CD4-positive, alpha-beta T cell treated with Interleukin-17A for 1 hour (primary cell): ENCODE measurements around the gene SLC6A13.

Experiments used
- DNase-seq: peaks from one replicate; pipeline ENCODE4 v3.0.0-alpha.2; 2020

The SLC6A13 gene

DNA sequence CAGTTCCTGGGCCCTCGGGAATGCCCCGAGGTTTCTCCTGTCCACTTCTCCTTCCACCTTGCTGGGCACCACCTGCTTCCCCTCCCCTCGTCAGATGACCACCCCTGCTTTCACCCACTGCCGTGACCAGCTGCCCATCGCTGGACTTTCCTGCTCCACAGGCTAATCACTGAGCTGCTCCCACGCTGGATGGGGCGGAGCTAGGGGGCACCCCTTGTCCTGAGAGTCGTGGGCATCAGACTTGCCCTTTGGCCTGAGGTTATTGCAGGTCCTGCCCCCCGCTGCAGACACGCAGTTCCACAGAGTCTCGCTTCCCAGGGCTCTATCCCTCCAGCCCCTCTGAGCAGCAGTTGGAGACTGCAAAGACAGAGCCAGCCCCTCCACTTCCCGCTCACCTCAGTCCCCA lies 49.1 kb downstream of the SLC6A13 start:
- no peak for DNase-seq

DNA sequence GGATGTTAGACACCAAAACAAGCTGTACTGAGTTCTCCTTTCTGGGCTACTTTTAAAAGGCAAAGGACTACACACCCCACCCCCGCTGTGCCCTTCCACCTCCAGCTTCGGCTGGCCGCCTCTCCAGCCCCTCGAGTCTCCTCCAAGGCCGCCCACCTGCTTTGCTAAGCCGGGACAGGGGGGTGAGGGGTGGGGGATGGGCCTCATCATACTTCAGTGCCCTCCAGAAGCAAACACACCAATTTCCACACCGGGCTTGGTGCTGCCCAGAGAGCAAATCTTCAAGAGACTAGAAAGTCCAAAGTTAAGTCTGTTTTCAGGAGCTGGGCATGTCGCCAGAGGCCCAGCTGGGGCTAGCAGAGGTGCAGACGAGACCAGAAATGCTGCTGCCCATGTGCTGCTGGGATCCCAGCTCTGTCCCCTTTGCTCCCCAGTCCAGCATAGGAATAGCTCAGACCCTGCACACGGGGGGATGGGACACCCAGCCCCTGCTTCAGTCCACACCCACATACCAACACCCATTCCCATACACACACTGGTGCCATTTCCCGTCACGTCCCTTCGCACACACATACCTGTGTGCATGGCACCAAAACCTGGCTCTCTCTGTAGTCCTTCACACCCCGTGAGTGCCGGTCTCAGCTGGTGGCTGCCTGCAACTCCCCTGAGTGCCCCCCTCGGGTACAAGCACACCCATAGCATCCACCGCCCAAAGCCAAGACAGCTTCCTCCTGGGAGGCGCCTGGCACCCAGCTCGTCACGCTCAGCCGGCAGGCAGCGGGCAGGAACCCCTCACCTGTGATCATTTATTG lies 49.7 kb downstream of the SLC6A13 start:
- DNase-seq, result no peak

DNA sequence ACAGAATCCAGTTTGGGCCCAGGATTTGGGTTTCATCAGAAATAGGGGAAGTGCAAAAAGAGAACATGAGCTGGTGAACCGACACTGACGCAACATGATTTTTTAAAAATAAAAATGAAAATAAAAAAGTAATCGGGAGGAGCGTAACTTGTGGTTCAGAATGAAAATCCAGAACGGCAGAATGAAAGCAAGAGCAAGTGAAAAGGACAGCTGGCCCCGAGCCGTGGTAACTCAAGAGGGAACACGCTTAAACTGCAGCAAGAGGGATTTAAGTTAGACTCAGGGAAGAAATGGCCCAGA lies 50.3 kb downstream of the SLC6A13 start:
- DNase-seq, result peak; percentile 8

DNA sequence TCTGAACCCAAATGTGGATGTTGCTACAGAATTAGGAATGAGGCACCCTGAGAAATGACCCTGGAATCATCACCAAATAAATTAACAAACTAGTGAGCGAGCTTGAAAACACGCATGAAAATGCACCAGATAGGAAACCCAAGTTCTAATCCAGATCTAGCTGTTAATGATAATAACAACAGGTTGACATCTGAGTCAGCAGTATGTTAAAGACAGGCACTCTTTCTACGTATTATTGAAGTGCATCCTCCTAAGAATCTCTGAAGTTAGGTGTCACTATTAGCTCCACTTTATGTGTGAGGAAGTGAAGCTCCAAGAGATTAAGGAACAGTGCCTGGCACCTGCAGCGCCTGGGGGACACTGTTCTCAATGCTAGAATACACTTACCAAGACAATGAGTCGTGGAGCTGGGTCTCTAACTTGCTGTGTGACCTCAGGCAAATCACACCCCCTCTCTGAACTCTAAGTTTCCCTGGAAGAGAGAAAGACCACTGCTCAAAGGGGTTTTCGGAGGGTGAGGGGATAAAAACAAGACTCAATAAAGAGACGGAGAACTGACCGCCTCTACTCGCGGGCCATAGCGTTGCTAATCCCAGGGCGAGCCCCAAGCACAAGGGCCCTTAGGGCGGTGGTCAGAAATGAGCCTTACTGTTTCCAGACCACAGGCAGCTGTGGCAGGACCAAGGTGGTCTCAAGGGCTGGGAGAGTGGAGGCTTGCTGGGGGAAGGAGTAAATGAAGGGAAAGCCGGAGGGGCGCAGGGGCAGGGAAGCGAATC lies 50.8 kb downstream of the SLC6A13 start:
- DNase-seq, result no peak

DNA sequence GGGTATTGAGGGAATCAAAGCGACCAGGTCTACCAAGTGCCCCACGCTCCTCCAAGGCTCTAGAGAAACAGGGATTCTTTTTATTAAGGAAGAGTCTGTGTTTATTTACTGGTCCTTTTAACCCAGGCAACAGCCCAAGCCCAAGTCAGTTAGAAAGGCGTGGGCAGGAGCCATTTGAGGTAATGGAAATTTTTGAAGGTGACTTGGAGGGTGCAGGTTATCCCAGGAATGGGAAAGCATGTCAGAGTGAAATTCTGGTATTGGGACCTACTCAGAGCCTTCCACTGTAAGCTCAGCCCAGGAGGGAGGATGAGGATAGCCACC lies 51.5 kb downstream of the SLC6A13 start:
- DNase-seq, result no peak

DNA sequence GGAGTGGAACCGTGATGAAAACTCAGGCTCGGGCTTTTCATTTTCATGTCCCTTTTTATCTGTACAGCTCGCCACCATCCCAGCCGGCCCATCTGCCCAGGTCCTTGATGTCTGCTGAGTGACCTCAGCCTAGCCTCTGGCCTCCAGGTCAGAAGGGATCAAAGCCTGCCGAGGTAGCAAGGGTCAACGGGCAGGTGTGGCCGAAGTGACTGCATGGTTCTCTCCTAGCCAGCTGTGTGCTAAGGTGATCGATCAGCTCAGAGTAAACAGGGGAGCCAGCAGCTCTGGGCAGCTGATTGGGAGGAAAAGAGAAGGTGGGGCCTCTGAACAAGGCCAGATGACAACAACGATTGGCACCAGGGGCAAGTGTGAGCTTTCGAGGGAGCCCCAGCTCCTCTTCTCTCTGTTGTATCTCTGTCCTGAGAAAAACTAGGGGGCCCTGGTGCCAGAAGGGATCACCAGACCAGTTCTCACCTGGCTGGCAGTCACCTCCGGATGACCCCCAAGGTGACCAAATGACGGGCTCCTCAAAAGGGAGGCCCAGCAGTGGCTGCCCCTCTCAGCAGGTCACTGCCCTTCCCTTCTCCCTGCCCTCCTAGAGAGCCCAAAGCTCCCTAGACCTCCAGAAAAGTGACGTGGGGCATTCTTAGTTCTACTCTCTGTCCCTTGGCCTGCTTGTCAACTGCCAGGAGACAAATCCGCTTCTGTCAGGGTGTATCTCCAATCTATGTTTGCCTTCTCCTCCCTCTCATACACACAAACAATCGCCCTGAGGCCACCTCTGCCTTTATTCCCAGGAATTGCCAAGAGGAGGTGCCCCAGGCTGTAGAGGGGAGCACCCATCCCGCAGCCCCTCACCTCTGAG lies 52.1 kb downstream of the SLC6A13 start:
- no peak for DNase-seq

DNA sequence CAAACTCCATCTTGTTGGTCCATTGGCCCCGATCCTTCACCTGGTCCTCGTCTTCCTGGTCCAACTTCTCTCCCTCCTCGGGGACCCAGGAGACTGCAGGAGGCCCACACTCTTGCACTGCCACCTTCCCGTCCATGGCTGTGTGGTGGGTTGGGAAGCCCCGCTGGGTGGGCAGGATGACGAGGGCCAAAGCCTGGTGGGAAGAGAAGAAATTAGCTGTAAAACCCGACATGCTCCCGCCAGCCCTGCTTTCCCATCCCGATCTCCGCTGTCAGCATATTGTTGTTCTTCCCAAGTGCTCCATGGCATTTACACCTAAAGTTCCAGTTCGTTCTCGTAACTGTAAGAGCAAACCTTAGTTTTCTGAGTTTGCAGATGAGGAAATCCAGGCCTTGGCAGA lies 52.8 kb downstream of the SLC6A13 start:
- no peak for DNase-seq

DNA sequence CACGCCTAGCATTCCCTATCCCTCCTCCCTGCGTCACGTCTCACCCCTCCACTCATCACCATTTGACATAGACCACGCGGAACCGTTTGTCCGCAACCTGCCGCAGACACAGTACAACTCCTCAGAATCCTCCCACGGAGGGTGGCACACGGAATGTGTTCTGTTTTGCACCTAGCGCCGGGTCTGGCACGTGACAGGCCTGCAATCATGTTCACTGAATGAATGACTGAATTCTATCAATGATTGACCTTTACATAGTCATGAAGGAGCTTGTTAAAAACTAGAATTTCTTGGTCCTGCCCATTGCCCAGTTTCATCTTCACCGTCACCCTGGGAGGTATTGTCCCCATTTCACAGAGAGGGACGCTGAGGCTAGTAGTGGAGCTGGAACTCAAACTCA lies 53.4 kb downstream of the SLC6A13 start:
- DNase-seq, result no peak

DNA sequence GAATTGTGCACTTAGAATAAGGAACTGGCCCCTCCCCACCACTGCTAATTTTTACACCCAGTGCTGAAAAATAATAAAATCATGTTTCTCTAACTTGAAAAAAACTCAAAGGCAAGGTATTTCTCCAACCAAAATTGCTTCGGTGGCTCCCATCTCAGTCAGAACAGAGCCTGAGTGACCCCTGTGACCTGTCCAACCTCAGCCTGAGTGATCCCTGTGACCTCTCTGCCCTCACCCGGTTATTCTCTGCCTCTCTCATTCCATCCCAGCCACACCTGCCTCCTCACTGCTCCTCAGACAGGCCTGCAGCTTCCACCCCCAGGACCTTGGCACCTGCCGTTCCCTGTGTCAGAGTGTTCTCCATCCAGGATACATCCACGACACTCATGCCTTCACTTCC lies 53.8 kb downstream of the SLC6A13 start:
- no peak for DNase-seq

DNA sequence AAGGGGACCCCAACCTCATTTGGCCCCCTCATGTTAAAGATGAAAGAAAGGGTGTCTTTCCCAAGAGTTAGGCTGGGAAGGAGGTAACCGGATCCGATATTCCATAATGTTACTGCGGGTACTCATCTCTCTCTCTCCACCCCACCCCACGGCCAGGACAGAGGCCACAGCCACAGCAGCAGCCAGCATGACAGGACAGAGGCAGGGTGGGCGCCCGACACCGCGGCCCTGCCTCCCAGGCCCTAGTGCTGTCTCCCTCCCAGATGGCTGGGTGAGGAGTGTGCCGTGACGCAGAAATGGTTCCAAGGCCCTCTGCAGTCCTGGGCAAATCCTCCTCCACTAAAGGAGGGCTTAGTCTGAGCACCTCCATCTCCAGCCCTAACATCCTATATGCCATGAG lies 54.8 kb downstream of the SLC6A13 start:
- no peak for DNase-seq

DNA sequence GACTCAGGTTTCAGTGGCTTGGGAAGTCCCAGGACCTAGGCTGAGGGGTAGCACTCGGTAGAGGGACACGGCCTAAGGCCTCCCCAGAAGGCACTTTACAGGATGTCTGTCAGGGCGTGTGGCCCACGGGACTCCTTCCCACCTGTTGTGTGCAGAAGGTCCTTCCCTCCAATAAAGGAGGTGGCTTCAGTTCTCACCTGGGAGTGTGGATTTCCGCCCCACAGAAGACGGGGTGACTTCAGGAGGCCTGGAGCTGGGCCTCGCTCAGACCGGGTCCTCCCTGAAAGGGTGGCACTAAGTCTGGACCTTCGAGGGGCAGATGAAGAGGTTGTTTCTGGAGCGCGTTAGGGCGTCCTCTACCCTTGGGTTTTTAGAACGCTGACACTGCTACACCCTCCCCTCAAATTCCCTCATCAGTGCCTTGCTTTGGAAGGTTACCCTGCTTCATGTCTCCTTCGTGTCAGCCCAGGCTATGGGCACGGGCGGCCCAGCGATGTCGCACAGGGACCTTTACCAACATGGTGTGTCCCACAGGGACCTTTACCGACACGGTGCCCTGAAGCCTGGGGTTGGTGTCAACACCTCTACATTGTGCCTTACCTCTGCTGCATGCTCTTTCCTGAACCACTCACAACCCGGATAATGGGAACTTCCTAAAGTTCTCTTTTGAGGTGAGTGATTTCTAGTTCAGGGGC lies 55.7 kb downstream of the SLC6A13 start:
- DNase-seq, result no peak

DNA sequence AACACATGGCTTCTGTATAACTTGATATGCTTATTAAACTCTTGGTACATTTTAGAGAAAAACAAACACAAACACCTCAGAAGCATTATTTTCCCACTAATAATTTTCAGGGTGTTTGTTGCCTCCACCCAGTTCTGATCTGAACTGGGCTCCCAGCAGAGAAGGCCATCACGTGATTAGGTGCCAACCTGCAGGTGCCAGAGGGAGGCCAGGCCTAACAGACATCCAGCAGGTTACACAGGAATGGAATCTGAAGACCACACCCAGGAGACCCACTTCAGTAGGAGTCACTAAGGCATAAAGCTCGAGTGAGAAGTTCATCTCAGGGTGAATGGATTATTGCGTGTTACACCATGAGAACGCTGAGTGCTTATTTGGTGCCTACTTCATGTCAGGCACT lies 57.6 kb downstream of the SLC6A13 start:
- no peak for DNase-seq

DNA sequence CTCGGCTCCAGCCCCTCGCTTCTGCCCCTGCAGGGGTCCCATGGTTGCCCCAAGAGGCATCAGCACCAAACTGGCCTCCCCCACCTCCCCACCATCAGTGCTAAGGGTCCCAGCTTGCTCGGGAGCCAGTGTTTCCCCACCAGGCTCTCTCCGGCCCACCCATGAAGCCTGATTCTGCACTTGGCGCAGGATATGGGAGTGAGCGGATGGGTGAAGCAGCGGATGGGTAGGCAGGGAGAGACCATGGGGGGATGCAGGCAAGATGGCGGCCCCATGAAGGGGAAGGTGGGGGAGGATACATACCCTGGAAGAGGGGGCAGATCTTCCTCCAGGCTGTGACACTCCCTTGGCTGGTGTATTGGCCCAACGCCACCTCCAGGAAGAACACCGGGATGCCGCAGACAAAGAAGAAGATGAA lies 58.4 kb downstream of the SLC6A13 start:
- no peak for DNase-seq

DNA sequence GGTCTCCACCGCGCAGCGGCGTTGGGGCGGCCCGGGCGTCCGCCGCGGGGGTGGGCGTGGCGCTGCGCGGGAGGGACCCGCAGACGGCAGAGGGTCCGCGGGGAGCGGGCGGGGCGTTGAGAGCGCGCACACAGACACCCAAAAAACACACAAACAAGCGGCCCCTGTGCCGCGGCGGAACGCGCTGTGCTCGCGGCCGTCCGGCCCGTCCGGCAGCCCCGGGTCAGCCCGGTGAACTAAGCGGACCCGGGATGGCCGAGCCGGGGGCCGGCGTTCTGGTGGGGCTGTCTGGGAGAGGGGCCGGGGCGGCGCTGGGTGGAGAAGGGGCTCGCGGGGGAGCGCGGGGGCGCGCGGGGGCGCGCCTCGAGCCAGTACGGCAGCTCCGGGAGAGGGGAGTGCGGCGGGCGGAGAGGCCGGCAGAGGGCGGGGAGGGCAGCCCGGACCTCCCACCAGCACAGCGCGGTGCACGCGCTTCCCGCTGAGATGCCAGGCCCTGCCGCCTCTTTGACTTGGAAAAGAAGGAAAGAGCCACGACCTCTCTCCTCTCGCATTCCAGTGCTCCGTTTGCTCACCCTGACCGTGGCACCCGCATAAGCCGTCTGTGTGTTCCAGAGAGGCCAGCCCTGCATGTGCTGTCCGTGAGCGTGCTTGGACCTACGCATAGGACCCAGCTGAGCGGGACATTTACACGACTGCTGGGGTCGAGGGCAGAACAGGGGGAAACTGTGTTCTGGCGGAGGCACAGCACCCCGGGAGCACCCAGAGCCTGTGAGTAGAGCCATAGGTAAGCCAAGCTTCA lies 59.0 kb downstream of the SLC6A13 start:
- no peak for DNase-seq

DNA sequence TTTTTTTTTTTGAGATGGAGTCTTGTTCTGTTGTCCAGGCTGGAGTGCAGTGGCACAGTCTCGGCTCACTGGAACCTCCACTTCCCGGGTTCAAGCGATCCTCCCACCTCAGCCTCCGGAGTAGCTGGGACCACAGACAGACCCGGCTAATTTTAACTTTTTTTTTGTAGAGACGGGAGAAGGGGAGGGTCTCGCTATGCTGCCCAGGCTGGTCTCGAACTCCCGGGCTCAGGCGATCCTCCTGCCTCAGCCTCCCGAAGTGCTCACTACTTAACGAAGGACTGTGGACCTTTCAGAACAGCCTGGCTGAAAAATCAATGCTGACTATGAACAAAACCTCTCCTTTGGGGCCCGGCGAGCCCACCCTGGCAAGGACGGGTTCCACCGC lies 59.6 kb downstream of the SLC6A13 start:
- no peak for DNase-seq

DNA sequence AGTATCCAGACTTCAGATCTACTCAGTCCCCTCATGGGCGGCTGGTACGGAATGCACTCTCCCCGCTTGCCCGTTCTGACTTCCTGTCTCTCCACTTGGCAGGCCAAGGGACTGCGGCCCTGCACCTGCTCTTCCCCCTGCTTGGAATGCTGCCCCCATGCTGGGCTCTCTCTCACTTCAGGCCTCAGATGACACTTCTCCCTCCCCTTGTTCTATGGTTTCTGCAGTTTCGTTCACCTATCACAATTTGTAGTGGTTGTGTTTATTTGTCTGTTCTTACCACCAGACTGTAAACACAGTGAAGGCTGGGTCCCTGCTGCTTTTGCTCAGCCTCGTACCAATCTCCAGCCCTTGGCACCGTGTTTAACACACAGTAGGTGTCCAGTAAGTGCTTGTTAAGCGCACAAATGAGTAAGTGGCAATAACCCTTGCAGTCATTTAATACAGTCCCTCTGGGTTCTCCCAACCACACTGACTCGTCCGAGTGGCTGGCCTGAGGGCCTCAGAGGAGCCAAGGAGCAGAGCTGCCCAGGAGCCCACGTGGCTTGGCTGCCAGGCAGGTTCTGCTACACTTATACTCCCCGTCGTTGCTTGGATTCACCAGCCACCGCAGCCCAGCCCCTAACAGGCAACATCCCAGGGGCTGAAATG lies 60.4 kb downstream of the SLC6A13 start:
- DNase-seq, result no peak

DNA sequence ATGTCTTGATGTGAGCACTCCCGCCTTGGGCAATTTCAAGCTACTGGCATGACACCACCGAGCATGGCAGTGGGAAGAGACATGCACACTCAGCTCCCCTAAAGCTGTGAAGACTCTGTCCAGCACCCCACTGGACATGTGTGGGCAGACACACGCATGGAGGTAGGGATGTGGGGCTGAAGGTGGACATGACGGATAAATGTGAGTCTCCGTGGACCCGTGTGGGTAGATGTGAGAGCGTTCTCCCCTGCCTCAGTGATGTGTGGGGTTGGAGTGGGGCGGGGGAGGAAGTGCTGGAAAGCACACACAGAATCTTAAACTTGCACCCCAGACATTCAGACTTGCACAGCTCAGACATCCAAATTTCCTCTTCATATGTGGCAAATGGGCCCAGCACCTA lies 61.3 kb downstream of the SLC6A13 start:
- DNase-seq, result no peak

DNA sequence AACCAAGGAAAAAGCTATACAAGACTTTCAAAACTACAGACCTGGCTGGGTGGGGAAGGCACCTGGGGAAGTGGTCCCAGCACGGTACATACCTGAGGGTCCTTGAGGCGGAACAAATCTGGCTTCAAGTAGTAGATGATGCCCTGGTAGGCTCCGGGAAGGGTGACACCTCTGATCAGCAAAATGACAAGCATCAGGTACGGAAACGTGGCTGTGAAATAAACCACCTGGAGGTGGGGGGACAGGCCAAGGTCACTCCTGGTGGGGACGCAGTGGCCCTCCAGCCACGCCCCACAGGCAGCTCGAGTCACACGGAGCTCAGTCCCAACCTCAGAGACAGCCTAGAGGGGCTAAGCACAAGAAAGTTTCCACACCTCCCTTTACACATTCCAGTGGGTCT lies 63.9 kb downstream of the SLC6A13 start:
- DNase-seq, result no peak

DNA sequence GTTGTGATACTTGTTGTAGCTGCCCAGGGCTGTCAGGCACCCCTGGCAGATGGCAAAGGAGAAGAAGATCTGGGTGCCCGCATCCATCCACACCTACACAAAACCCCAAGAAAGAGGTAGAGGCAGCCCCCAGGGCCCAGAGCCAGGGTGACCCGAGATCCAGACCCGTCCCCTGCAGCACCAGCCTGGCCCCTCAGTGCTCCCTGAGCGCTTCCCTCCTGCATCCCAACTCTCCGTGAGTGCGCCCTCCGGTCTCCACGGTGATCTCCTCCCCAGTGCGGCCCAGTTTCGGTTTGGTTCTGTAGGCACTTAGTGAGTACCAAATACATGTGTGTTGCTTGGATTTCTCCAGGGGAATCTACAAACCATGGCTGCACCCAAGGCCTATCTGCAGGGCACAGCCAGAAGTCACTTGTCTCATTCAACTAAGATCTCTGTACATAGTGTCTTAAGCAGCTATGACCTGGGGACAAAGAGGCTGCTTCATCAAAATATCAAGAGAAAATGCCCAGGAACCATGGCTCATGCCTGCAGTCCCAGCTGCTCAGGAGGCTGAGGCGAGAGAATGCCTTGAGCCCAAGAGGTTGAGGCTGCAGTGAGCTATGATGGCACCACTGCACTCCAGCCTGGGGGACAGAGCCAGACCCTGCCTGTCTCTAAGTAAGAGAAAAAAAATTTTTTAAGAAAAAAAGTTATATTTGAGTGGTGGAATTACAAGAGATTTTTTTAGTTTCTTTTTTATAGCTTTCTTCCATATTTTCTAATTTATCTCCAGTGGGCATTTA lies 64.5 kb downstream of the SLC6A13 start:
- no peak for DNase-seq

DNA sequence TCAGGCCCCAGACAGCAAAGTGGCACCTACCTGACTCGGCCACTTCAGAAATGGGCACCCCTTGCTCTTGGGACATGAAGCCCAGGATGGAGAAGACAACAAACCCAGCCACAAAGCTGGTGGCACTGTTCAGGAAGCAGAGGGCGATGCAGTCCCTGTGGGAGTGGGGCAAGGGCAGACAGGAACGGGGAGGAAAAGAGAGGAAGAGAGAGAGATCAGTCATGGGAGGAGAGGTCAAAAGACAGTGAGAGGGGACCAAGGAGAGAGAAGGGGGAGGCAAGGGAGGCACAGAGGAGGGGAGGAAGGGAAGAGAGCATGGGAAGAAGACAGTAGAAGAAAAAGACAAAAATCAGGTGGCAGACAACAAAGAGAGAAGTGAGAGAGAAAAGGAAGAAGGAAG lies 65.3 kb downstream of the SLC6A13 start:
- DNase-seq, result no peak

DNA sequence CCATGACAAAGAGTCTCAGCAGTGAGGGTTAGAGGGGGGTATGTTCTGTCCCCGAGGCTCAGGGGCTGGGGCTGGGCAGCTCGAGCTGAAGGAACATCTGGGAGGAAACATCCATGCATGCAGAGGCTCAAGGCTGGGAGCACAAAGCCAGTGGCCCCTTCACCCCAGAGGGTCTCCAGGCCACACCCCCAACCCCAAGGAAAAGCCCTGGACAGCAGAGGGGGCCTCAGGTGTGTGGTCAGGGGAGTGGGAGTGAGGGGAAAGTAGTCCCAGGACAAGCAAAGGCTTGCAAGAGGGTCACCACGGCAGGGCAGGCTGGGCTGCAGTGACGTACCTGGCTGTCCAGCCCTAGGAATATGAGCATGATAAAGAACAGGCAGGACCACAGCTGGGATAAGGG lies 66.2 kb downstream of the SLC6A13 start:
- DNase-seq, result no peak
